AG10803 (cell line): ENCODE results near the gene MEN1.
"Not testable (repeated sequence)": the region's sequence is repeated elsewhere in the genome, so short reads cannot be mapped to it uniquely, and the experiment has no call there.

Source experiments
- DNase-seq: peaks from one replicate; pipeline ENCODE4 v3.0.0; 2010; ENCODE audit warnings: low read depth
- H3K4me3 ChIP-seq: 2 replicates; pipeline ENCODE4 v1.5.1; 2011; ENCODE audit warnings: mild to moderate bottlenecking, low read length, control low read depth
- CTCF ChIP-seq: conservative IDR thresholded peaks from 2 replicates; pipeline ENCODE4 v1.5.1; 2011; ENCODE audit warnings: mild to moderate bottlenecking, low read length, control low read depth, inconsistent platforms

Gene MEN1

GRCh38 chr11:64849598-64850356 is 39.4 kb upstream of the MEN1 start:
- no peak overlapping the region for H3K4me3 ChIP-seq
- DNase-seq = peak; percentile 60
- TF ChIP-seq CTCF = peak; percentile 49

GRCh38 chr11:64848826-64849597 is 38.7 kb upstream of the MEN1 start:
- TF ChIP-seq CTCF = no peak
- no peak overlapping the region for H3K4me3 ChIP-seq
- DNase-seq = no peak

- DNase-seq = no peak
- TF ChIP-seq CTCF = no peak
- no peak overlapping the region for H3K4me3 ChIP-seq
Measured at GRCh38 chr11:64848214-64848825, 38.0 kb upstream of the MEN1 start.

- peak; percentile 82 for DNase-seq
- H3K4me3 ChIP-seq = no peak overlapping the region
- peak; percentile 87 for TF ChIP-seq CTCF
Measured at GRCh38 chr11:64846998-64847666, 36.8 kb upstream of the MEN1 start.

- DNase-seq, H3K4me3 ChIP-seq: not testable (repeated sequence)
Measured at GRCh38 chr11:64845776-64846129, 35.4 kb upstream of the MEN1 start.

- TF ChIP-seq CTCF = no peak
- DNase-seq = no peak
- H3K4me3 ChIP-seq = no peak overlapping the region
Measured at GRCh38 chr11:64845129-64845775, 34.9 kb upstream of the MEN1 start.
